Measurements from ENCODE around the gene USP34.
"Not testable (repeated sequence)": the region's sequence is repeated elsewhere in the genome, so short reads cannot be mapped to it uniquely, and the experiment has no call there.

The USP34 gene

GRCh38 chr2:61461404-61461803 lies 9.5 kb downstream of the USP34 start:
- DNase-seq (ENCODE audit: low read depth in 3 of 3, low spot score in 1 of 3) = no peak

- DNase-seq (ENCODE audit: low read depth in 3 of 3, low spot score in 1 of 3) = no peak
These were observed 10.7 kb downstream of the USP34 start for GRCh38 chr2:61460163-61460562.

- no peak for DNase-seq (ENCODE audit: low read depth in 3 of 3, low spot score in 1 of 3)
These were observed 14.0 kb downstream of the USP34 start for GRCh38 chr2:61456746-61457420.

- DNase-seq (ENCODE audit: low read depth in 3 of 3, low spot score in 1 of 3) = no peak
These were observed 14.7 kb downstream of the USP34 start for GRCh38 chr2:61456070-61456745.

GRCh38 chr2:61454972-61455371 lies 15.9 kb downstream of the USP34 start:
- DNase-seq (ENCODE audit: low read depth in 3 of 3, low spot score in 1 of 3) = not testable (repeated sequence)

- DNase-seq (ENCODE audit: low read depth in 3 of 3, low spot score in 1 of 3) = no peak
These were observed 16.5 kb downstream of the USP34 start for GRCh38 chr2:61454383-61454782.

GRCh38 chr2:61452392-61452791 lies 18.5 kb downstream of the USP34 start:
- no peak for DNase-seq (ENCODE audit: low read depth in 3 of 3, low spot score in 1 of 3)

- DNase-seq (ENCODE audit: low read depth in 3 of 3, low spot score in 1 of 3) = no peak
These were observed 19.7 kb downstream of the USP34 start for GRCh38 chr2:61451178-61451577.

- DNase-seq (ENCODE audit: low read depth in 3 of 3, low spot score in 1 of 3) = no peak
These were observed 20.7 kb downstream of the USP34 start for GRCh38 chr2:61450144-61450543.

GRCh38 chr2:61448229-61448628 lies 22.7 kb downstream of the USP34 start:
- DNase-seq (ENCODE audit: low read depth in 3 of 3, low spot score in 1 of 3) = no peak

GRCh38 chr2:61446971-61447370 lies 23.9 kb downstream of the USP34 start:
- DNase-seq (ENCODE audit: low read depth in 3 of 3, low spot score in 1 of 3) = not testable (repeated sequence)

GRCh38 chr2:61443342-61444041 lies 27.4 kb downstream of the USP34 start:
- no peak for DNase-seq (ENCODE audit: low read depth in 3 of 3, low spot score in 1 of 3)

- no peak for DNase-seq (ENCODE audit: low read depth in 3 of 3, low spot score in 1 of 3)
These were observed 31.5 kb downstream of the USP34 start for GRCh38 chr2:61439241-61440002.

GRCh38 chr2:61438670-61439069 lies 32.2 kb downstream of the USP34 start:
- DNase-seq (ENCODE audit: low read depth in 3 of 3, low spot score in 1 of 3) = no peak

GRCh38 chr2:61437170-61437569 lies 33.7 kb downstream of the USP34 start:
- no peak for DNase-seq (ENCODE audit: low read depth in 3 of 3, low spot score in 1 of 3)

- DNase-seq (ENCODE audit: low read depth in 3 of 3, low spot score in 1 of 3) = no peak
These were observed 34.8 kb downstream of the USP34 start for GRCh38 chr2:61436092-61436491.

- DNase-seq (ENCODE audit: low read depth in 3 of 3, low spot score in 1 of 3) = no peak
These were observed 35.6 kb downstream of the USP34 start for GRCh38 chr2:61435291-61435690.

GRCh38 chr2:61434314-61434713 lies 36.6 kb downstream of the USP34 start:
- DNase-seq (ENCODE audit: low read depth in 3 of 3, low spot score in 1 of 3) = no peak

GRCh38 chr2:61433606-61434005 lies 37.3 kb downstream of the USP34 start:
- DNase-seq (ENCODE audit: low read depth in 3 of 3, low spot score in 1 of 3) = no peak

- DNase-seq (ENCODE audit: low read depth in 3 of 3, low spot score in 1 of 3) = no peak
These were observed 37.9 kb downstream of the USP34 start for GRCh38 chr2:61432990-61433389.

- no peak for DNase-seq (ENCODE audit: low read depth in 3 of 3, low spot score in 1 of 3)
These were observed 39.5 kb downstream of the USP34 start for GRCh38 chr2:61431345-61431744.

Data from stimulated activated CD4-positive, alpha-beta T cell treated with anti-CD3 and anti-CD28 coated beads, TNF-alpha, amount 100 ng/mL, for 1 hour (primary cell).